HG03469 (cell line): ENCODE data around the gene ST7L.

Experiments
- ATAC-seq: cut with Tn5 transposase; IDR thresholded peaks from one replicate; pipeline ENCODE4 v1.9.1; 2021; ENCODE audit warnings: mild to moderate bottlenecking, moderate library complexity, moderate number of reproducible peaks; ENCODE audit not compliant: unreplicated experiment

ST7L gene

DNA sequence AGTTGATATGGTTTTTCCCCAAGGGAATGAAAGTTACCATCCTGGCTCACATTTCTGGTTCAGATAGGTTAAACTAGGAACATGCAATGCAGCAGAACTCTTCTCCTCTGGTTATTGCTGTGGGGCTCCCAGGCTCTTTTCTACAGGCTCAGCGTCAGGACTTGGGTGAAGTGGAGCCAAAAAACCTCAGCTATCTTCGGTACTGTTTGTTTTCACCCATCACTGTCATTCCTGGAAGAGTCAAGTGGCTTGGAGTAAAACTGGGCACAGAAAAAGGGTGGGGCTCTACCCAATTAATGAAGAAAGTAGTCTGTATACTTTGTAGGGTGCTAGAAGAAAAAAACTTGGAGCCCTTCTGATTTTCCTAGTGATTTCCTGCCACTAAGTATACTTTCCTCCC, 100.8 kb downstream of the ST7L start:
- ATAC-seq: no peak

DNA sequence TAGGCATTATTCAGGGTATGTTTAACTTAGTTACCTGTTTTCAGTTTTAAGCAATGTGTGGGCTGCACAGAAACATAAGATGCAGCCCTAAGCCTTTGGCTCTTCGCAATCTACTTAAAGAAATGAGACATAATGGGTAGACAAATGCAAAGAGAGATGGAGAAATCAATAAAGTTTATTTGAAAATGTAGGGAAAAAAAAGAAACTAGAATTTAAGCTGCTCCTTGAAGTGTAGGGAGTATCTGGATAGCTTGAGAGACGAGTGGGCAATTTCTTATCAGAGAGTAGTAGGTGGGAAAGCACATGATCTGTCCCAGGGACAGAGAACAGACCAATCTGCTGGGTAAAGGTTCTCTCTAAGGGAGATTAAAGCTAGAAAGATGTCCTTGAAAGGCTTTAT, 101.3 kb downstream of the ST7L start:
- ATAC-seq: no peak

DNA sequence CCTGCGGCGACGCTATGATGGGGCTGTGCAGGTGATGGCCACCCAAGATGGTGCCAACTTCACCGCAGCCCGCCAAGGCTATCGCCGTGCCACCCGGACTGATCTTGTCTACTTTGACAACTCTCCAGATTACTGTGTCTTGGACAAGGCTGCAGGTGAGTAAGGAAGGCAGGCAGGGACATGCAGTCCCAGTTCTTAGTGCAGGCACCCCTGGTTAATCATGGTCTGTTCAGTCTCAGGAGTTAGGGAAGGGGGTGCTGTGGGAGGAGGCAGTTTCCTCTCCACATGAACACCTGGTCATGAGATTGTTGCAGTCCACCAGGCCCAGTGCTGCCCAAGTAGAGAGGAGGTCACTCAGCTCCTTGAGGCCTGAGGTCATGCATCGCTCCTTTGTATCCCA, 101.7 kb downstream of the ST7L start:
- ATAC-seq: no peak

DNA sequence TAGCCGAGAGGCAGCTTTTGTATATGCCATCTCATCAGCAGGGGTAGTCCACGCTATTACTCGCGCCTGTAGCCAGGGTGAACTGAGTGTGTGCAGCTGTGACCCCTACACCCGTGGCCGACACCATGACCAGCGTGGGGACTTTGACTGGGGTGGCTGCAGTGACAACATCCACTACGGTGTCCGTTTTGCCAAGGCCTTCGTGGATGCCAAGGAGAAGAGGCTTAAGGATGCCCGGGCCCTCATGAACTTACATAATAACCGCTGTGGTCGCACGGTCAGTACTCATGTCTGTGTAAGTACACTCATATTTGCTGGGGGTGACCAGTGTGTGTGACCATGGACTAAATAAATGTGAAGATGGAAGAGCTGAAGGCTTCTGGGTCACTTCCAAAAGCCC, 102.8 kb downstream of the ST7L start:
- ATAC-seq: no peak

DNA sequence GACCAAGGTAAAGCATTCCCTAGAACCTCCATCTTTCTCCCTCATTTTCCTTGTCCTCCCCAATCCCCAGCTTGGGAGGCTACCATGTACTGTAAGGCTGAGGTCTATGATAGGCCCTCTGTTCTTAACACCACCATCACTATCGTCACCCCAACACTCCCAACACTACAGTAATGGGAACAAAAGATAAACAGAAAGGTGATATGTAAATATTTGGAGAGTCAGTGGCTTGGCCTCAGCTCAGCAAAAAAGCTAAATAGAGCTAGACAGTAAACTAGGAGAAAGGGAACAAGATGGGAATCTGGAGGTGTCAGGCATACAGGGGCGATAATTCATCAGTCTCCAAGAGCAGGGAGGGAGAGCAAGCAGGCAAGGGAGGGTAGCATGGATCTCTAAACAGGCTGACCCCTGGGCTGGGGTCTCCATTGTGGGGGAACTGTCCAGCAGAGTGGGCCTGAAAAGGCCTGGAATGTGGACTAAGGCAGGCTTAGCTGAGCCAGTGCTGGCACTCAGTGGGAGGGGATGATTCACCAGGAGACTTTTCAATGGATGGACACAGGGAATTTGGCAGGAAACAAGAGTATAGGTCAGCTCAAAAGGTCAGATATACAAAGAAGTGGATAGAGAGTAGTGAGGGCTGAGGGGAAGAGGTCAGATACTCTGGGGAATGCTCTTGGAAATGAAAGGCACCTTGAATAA, 103.5 kb downstream of the ST7L start:
- ATAC-seq: no peak

DNA sequence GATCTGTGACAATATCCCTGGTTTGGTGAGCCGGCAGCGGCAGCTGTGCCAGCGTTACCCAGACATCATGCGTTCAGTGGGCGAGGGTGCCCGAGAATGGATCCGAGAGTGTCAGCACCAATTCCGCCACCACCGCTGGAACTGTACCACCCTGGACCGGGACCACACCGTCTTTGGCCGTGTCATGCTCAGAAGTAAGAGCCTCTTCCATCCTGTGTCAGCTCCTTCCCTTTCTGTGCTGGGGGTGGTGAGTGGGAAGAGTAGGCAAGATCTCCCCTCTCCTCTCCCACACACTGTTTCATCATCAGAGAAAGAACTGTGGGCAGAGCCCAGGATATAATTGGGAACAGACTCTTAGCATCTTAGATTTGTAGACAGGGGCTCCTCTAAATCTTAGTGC, 104.0 kb downstream of the ST7L start:
- ATAC-seq: no peak

DNA sequence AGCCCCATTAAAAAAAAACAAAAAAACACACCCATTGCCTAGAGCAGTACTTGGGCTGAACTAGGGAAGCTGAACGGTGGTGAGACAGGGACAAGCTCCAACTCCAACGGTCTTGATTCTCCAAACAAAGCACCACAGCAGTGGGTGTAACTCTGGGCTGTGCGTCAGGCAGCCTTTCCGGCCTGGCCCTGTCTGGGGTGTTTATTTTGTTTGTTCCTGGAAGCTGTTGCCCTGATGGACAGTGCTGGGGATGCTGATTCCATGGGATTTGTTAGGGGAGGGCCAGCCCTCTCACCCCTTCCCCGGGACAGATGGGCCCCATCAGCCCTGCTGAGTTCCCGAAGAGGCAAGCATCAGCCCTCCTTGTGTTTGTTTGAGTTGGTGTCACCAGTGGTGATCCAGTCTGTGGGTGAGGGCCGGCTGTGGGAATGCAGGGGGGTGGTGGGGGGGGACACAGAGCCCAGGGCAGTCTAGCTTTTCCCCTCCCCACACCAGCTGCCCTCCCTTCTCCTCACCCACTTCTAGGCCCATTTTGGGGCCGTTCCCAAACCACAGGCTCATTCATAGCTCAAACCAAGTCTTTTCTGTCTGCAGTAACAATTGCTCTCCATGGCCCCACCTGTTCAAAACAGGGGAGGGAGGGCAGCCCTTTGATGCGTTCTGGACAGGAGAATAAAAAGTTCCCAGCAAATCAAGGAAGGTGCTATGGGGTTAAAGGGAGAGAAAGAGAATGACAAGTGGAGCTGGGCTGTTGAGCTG, 105.7 kb downstream of the ST7L start:
- no peak for ATAC-seq

DNA sequence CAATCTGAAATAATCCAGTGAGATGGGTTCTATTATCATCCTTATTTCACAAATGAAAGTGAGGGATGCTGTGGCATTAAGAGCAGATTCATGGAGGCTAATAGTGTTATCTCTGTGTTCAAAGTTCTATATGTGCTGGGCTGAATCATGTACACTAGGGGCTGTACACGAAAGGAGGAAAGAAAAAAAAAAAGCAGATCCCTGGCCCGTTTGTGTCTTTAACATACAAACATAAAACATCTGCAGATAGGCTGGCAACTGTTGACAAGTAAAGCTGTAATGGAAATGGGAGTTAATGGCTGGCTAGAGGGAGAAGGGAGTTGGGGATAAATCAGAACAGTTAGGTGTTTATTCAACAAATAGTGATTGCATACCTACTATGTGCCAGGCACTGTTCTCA, 107.0 kb downstream of the ST7L start:
- no peak for ATAC-seq

DNA sequence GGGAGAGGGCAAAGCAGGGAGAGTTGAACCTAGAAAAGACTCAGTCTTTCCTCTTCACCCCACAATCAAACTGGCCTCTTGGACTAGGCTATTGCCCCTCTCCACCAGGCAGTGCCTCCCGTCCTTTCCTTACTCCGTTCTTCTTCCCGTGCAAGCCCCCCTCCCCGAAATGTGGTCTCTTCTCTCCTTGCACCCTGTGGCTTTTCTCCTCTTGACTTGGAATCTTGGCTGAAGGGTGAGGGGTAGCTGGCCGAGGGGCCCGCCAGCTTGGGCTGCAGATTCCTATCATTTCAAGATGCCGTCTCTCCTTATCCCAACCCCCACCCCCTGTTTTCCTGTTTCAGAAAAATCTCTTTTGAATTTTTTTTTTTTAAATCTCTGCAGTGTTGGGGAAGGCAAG, 108.6 kb downstream of the ST7L start:
- no peak for ATAC-seq

DNA sequence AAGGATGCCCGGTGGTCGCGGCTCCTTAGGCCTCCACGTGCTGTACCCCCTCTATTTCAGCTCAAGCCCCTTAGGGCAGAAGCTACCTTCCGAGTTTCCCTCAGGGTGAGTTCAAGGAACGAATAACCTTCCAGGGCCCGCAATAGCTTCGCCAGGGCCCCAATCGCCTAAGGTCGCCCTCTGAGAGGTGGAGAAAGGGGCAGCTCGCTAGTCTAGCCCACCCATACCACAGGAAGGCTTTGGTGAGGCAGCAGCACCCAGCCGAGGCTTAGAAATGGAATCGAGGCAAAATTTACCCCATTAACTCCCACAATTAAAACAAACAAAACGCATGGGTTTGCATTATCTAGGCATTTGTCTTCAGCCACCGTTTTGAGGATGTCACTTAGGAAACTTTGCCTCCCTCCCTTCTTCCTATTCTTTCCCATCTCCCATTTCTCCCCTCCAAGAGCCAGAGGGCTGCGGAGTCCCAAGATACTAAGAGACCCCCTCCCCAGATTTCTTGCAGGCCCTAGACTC, 109.2 kb downstream of the ST7L start:
- no peak for ATAC-seq

DNA sequence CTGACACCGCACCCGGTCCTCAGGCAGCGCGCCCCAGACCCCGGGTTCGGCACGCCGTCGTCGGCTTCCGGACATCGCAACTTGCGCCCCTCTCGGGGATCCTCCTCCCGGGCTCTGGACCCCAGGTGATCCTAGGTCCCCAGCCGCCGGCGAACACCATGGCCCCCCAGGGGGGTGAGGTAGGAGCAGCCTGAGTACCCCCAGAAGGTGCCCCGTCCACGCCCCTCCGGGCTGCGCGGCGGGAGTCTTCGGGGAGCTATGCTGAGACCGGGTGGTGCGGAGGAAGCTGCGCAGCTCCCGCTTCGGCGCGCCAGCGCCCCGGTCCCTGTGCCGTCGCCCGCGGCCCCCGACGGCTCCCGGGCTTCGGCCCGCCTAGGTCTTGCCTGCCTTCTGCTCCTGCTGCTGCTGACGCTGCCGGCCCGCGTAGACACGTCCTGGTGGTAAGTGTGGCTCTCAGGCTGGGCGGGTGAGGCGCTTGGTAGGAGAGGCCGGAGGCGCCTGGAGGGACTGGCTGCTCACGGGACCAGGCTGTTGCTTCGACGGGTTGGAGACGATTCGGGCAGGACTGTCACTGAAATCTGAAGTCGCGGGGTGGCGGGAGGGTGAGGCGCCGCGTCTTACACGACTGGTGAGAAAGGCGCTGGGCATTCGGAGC, 109.8 kb downstream of the ST7L start:
- no peak for ATAC-seq

DNA sequence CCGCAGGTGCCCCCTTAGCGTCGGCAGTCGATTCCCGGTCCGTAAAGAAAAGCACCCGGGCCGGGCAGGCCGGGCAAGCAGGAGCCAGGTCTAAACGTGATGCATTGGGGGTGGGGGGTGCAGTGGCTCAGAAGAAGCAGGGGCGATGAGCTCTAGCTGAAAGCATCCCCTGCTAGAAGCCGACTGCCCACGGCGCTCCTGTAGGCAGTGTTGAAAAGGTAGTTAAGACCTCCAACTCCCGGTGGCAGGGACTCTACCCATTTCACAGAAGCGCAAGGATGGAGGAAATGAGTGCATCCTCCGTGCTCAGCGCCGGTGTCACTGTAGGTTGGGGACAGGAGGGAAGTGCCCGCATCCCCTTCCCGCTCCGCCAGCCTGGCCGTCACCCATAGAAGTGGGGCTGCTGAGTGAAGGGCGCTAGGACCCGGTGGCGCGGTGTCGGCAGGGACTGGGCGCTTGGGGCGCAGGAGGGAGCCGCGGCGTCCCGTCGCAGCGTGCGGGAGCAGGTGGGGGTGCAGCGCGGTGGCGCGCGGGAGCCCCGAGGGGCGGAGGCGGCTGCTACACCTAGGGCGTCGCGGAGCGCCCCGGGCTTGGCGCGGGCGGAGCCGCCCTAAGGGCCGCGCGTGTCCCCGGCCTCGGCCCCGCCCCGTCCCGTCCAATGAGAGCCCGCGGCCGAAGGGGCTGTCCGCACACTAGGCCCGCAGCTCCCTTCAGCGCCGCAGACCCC, 110.5 kb downstream of the ST7L start, which contains the start of gene WNT2B:
TSS of gene WNT2B (plus strand) at position 688 of the 727 bp plus-strand sequence. CDS start 298 bp downstream, outside the sequence.
- ATAC-seq: no peak

DNA sequence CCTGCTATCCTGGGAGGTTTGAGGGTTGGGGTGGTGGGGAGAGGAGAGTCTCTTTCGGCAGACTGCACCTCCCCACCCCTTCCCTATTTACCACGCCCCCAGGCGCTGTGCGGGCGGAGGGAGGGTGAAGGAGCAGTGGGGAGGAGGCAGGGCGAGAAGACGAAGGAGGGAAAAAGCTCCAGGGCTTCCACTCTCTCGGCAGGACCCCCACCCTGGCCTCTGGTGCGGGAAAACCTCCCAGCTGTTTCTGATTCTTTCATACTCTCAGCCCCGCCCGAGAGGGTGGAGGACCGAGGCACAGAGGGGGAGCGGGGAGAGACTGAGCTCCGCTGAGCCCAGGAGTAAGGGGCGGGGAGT, 111.0 kb downstream of the ST7L start:
- ATAC-seq: no peak

DNA sequence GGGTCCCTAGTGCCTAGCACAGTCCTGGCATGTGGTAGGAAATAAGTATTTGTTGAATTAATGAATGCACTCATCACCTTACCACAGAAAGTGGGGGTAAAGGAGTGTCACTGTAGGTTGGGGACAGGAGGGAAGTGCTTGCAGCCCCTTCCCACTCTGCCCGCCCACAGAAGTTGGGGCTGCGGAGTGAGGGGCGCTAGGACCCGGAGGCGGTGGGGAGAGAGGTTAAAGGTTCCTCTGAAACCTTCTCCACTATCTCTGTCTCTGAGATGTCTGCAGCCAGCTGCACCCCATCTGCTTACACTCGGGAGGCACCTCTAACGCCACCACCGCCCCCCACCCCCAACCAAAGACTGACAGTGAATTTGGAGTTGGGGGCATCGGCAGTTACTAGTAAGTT, 111.6 kb downstream of the ST7L start:
- no peak for ATAC-seq

DNA sequence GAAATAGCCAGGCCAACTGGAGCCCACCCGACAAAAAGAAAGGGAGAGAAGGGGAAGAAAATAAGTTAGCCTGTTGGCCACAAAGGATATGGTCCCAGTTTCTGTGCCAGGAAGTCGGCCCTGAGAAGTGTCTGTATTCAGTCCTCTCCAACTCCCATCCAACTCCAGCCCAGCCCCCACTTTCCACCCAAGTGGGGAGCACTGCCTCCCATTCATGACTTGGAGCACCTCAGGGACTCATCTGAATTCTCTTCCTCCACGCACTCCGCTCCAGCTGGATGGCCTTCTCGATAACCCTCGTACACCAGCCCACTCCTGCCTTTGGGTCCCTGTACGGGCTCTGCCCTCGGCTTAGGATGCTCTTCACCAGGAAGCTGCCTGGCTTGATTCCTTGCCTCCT, 112.2 kb downstream of the ST7L start:
- ATAC-seq: no peak

DNA sequence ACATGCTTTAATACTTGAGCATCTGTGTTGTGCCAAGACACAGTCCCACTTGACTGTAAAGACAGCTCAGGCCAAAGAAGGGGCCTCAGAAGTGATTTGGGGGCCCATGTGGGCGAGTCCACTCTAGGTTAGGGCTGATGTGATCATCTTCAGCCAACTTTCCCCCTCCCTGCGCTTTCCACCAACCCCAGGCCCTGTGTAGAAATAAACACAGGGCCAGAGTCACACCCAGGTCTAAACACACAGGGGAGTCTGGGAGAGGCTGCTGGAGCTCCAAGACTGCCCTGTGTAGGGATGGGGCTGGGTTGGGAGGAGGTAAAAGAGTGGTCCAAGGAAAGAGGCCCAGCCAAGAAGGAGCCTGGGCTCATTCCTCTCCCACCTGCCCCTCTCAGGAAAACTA, 112.6 kb downstream of the ST7L start:
- ATAC-seq: no peak

DNA sequence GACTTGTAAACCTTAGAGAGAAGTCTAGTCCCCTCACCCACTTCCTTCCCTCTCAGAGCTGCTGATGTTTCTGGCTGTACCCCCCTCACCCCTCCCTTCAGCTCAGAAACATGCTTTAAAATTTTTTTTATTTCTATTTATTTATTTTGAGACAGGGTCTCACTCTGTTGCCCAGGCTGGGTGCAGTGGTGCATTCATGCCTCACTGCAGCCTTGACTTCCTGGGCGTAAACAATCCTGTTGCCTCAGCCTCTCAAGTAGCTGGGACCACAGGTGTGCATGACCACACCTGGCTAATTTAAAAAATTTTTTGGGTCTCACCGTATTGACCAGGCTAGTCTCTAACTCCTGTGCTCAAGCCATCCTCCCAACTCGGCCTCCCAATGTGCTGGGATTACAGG, 113.1 kb downstream of the ST7L start:
- ATAC-seq: no peak

DNA sequence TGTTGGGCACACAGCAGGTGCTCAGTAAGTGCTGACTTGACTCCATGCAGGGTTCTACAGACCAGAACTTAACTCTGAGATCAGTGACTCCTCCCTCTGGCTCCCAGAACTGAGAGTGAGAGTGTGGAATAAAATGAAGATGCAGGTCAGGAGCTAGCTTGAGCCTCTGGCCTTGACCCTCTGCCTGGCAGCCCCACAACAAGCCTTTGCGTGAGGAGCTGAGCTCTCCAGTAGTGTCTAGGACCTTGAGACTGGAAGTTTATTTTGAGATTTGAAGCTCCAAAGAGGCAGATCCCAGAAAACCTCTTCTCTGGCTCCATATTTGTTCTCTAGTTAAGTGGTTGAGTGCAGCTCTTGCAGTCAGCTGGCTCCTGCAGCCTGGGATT, 113.5 kb downstream of the ST7L start:
- ATAC-seq: no peak

DNA sequence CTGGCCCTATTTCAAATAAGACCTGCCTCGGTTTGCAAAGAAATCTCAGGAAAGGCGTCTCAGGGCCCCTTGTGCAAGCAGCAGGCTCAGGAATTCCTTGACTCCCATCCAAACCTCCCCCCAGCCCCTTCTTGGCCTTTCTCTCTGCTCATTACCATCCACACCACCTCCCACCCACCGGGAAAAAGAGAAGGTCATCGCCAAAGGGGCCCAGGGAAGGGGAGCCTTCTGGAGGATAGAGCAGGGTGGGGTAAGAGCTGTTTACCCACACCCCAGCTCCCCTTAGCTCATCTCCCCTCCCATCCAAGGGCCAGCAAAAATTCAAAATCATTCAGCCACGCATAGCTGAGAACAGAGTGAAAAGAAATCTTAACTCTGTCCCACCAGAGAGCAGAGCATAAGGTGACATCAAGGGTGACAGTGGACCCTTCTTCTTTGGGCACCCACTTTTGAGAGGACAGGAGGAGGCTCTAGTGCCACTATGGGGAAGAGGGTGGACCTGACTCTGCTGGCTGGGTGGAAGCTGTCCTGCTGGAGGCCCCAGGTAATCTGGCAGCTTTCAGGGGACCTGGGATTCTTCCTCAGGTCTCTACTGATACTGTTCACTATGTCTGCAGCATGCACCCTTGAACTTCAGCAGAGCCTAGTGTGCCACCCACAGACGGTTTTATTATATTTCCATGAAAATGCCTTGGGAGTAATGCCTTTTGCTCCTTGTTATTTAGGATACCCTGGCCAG, 114.1 kb downstream of the ST7L start:
- no peak for ATAC-seq

DNA sequence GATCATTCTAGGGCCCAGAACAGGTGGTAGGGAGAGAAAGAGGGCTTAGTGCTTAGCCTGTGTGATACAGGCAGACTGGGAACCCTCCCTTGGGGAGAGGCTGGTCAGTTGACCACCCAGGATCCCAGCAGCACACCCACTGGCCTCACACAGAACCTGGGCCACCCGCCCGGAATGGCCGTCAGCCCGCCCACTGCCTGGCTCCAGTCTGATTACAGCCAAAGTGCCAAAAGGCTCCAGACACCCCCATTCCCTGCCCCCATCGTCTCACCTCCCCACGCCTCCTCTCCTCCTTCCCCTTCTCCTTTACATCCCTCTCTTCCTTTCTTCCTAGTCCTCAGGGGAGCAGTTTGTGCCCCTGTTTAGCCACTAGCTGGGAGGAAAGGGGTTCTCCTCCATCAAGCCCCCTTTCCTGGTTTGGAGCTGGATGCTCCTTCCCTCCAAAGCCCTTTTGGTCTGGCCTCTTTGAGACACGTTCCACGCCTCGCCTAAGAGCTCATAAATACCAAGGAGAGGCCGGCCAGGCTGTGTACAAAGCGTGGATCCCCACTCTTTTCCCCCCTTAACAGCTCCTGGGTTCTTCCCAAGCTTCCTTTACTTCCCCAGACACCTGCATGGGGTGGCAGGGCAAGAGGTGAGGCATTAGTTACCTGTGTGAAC, 114.8 kb downstream of the ST7L start:
- no peak for ATAC-seq
